Naive thymus-derived CD4-positive, alpha-beta T cell (primary cell): ENCODE measurements around the gene ZSCAN31. TPM values are rescaled to one million over a fixed set of nuclear protein-coding genes. Genes with fewer than 3 reads are reported as not detected.

ENCODE experiments used
- ATAC-seq: fragments of 150-1000 bp; cut with Tn5 transposase; 2 replicates; pipeline ENCODE4 v1.10.0; 2021; ENCODE audit warnings: mild to moderate bottlenecking, moderate library complexity
- CTCF ChIA-PET: fragments of 350-600 bp; sonication (Branson Sonifier 250); formaldehyde crosslinking; loops from one replicate; lab custom pipeline; 2021; ENCODE audit warnings: antibody characterized with exemption; lab: Charles Lee
- POLR2A ChIA-PET: fragments of 350-600 bp; sonication (Branson Sonifier 250); formaldehyde crosslinking; loops from one replicate; lab custom pipeline; 2021; ENCODE audit warnings: antibody characterized with exemption, inconsistent platforms; lab: Charles Lee
- DNase-seq, 9 donors: peaks; one replicate each; pipeline versions ENCODE4 v3.0.0 to v3.0.0-alpha.2; 2020 to 2022; ENCODE audit warnings: mixed read lengths in 1 of 9
- H3K27ac ChIP-seq: one replicate; pipeline ENCODE4 v1.7.0; 2013; ENCODE audit warnings: mild to moderate bottlenecking, low read depth, low read length, moderate library complexity
- H3K27me3 ChIP-seq, 2 donors: one replicate each; pipeline ENCODE4 v1.7.0; 2013; ENCODE audit warnings: low read length in 2 of 2, mild to moderate bottlenecking in 2 of 2, moderate library complexity in 2 of 2; ENCODE audit not compliant: control insufficient read depth in 2 of 2, insufficient read depth in 2 of 2
- H3K36me3 ChIP-seq, 3 experiments: 1 replicate in 2 of 3; 2 replicates in 1 of 3; pipeline ENCODE4 v1.7.0; 2013; ENCODE audit warnings: low read length in 3 of 3, mild to moderate bottlenecking in 3 of 3, moderate library complexity in 1 of 3; ENCODE audit not compliant: insufficient read depth in 3 of 3, control insufficient read depth in 2 of 3
- H3K4me1 ChIP-seq, 2 donors: one replicate each; pipeline ENCODE4 v1.7.0; 2013; ENCODE audit warnings: low read length in 2 of 2, mild to moderate bottlenecking in 2 of 2, moderate library complexity in 1 of 2; ENCODE audit not compliant: control insufficient read depth in 2 of 2, insufficient read depth in 2 of 2
- H3K4me3 ChIP-seq: 2 replicates; pipeline ENCODE4 v1.7.0; 2013; ENCODE audit warnings: mild to moderate bottlenecking, low read length
- H3K9me3 ChIP-seq, 3 experiments: 1 replicate in 2 of 3; 2 replicates in 1 of 3; pipeline ENCODE4 v1.7.0; 2013; ENCODE audit warnings: low read length in 3 of 3; ENCODE audit not compliant: control insufficient read depth in 2 of 3
- H3K27ac Mint-ChIP-seq, 9 donors: one replicate each; pipeline ENCODE4 v1.8.0; 2020 to 2022; ENCODE audit warnings: mixed read lengths in 9 of 9, mild to moderate bottlenecking in 8 of 9, moderate library complexity in 5 of 9, inconsistent platforms in 2 of 9
- H3K27me3 Mint-ChIP-seq, 5 donors: one replicate each; pipeline ENCODE4 v1.8.0; 2021 to 2022; ENCODE audit warnings: mixed read lengths in 5 of 5, mild to moderate bottlenecking in 1 of 5
- H3K36me3 Mint-ChIP-seq, 5 donors: one replicate each; pipeline ENCODE4 v1.8.0; 2020 to 2022; ENCODE audit warnings: mixed read lengths in 5 of 5, mild to moderate bottlenecking in 3 of 5, inconsistent platforms in 1 of 5
- H3K4me1 Mint-ChIP-seq, 7 donors: one replicate each; pipeline ENCODE4 v1.8.0; 2020 to 2022; ENCODE audit warnings: mixed read lengths in 7 of 7, mild to moderate bottlenecking in 3 of 7, inconsistent platforms in 1 of 7
- H3K4me3 Mint-ChIP-seq, 10 donors: one replicate each; pipeline ENCODE4 v1.8.0; 2020 to 2022; ENCODE audit warnings: mild to moderate bottlenecking in 10 of 10, mixed read lengths in 10 of 10, moderate library complexity in 6 of 10, inconsistent platforms in 2 of 10
- H3K9me3 Mint-ChIP-seq, 11 donors: one replicate each; pipeline ENCODE4 v1.8.0; 2020 to 2022; ENCODE audit warnings: mixed read lengths in 11 of 11, mild to moderate bottlenecking in 4 of 11, inconsistent platforms in 1 of 11, moderate library complexity in 1 of 11
- intact Hi-C, 2 donors: fragments of 100-400 bp; cut with micrococcal nuclease; formaldehyde crosslinking; loops; one replicate each; pipeline ENCODE4 v1.15.1; 2023
- polyA plus RNA-seq, 2 donors: library from polyadenylated mRNA; unstranded; fragments of 300-500 nt; fragmentation: Illumina TruSeq; gene quantifications; one replicate each; pipeline ENCODE4 v1.2.3, GENCODE V29; 2021
- total RNA-seq, 6 experiments: library from RNA in 5 of 6; stranded (reverse) in 5 of 6; gene quantifications; 1 replicate in 5 of 6; 2 replicates in 1 of 6; pipeline ENCODE4 v1.2.3 and lab custom pipeline; 2021 to 2026

ZSCAN31 gene
- total and polyA plus RNA-seq, 7 experiments from 2014 or later: 0.56 to 2.4 (median 1.2) TPM

GRCh38 chr6:28355743-28356665, 20.1 kb upstream of the ZSCAN31 start:
- Mint-ChIP-seq H3K9me3 (no peaks in the 10 kb centered on the region), H3K4me1 (peaks cover 16 to 38% (median 34%) of the 10 kb centered on the region in 7 donors), H3K36me3 (peaks cover 0 to 14% (median 0%) of the 10 kb centered on the region in 5 donors), H3K27me3 (no peaks in the 10 kb centered on the region), H3K4me3 (peak overlapping the region; percentile 78 to 96 (median 92)), H3K27ac (peak overlapping the region; percentile 21 to 89 (median 62))
- CTCF ChIA-PET: interaction anchor here (0.6 to 2.3 kb wide), 18 partner anchors 14 to 451 kb away, joined by 3 to 10 read pairs (median 4); partner anchors contain the start of genes ZKSCAN4 and ZSCAN26
- Histone ChIP-seq H3K9me3 (no peaks in the 10 kb centered on the region), H3K4me1 (peaks cover 0 to 7% of the 10 kb centered on the region in 2 donors), H3K27ac (no peak overlapping the region), H3K27me3 (no peaks in the 10 kb centered on the region), H3K36me3 (no peaks in the 10 kb centered on the region), H3K4me3 (peak overlapping the region; percentile 69)
- DNase-seq (peak; percentile 26 to 69 (median 54)), ATAC-seq (peak; percentile 92)
- intact Hi-C loops: loop anchor here (1.0 to 10.0 kb wide), 14 partner anchors 104 to 1194 kb away; partner anchors contain the start of genes ZKSCAN4 (in 1 of the 2), ZKSCAN8 (in 1 of the 2) and ZNF165 (in 1 of the 2)
- POLR2A ChIA-PET: interaction anchor here (0.8 to 1.9 kb wide), 9 partner anchors 16 to 859 kb away, joined by 3 to 7 read pairs (median 3); partner anchors contain the start of genes ZKSCAN8 and ZSCAN26

DNA sequence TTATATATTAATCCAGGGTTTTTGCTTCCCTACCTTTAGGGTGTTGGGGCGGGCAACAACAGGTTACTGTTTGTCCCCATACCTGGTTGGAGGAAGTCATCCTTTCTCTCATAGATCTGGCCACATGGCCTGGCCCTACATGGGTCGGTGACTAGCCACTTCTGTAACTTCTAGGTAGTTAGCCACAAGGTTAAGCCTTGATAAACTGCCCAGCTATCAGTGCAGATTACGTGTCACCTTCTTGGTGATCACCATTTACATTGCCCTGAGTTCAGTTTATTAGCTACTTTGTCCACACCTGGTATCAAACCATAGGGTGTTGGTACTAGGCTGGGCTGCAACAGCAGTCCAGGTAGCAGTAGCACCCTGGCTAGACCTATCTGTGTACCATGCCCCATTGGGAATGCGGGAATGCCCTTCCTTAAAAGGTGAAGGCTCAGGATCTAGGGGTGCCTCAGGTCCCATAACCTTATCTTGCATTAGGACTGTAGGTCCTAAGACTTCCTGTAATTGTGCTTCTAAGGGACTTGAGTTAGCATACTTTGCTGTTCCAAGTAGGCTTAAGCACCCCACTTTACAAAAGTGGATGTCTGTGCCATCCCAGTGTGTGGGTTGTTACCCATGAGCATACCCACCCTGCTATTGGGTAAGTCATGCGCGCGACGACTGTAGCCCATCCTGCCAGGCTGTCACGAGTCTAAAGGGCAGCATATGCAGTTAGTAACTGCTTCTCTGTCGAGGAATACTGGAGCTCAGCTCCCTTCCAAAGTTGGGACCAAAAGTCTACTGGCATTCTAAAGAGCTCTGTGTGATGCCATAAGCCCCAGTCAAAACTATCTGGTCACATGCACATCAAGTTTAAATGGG, 19.0 kb upstream of the ZSCAN31 start:
- H3K4me3 ChIP-seq: no peak overlapping the region
- H3K36me3 ChIP-seq: no peaks in the 10 kb centered on the region
- peak overlapping the region in 9 of 10 donors; percentile 78 to 96 (median 93) for H3K4me3 Mint-ChIP-seq
- no peak for ATAC-seq
- intact Hi-C loops: loop anchor here (5.0 to 10.0 kb wide), 3 partner anchors 538 to 1170 kb away; a partner anchor contains a TSS
- peaks cover 0 to 14% of the 10 kb centered on the region in 2 donors for H3K4me1 ChIP-seq
- H3K27me3 ChIP-seq: no peaks in the 10 kb centered on the region
- peaks cover 0 to 14% (median 0%) of the 10 kb centered on the region in 5 donors for H3K36me3 Mint-ChIP-seq
- H3K27me3 Mint-ChIP-seq: no peaks in the 10 kb centered on the region
- ChIA-PET CTCF (interaction anchor here (0.6 to 2.3 kb wide), 9 partner anchors 13 to 1253 kb away, joined by 3 to 10 read pairs (median 6); partner anchors contain the start of genes ZKSCAN4 and ZSCAN26), POLR2A (interaction anchor here (1.2 to 1.5 kb wide), 3 partner anchors 217 to 483 kb away, joined by 3 read pairs; a partner anchor contains a TSS)
- H3K9me3 Mint-ChIP-seq: no peaks in the 10 kb centered on the region
- no peaks in the 10 kb centered on the region for H3K9me3 ChIP-seq
- peaks cover 24 to 47% (median 44%) of the 10 kb centered on the region in 7 donors for H3K4me1 Mint-ChIP-seq
- H3K27ac ChIP-seq: no peak overlapping the region
- DNase-seq: no peak
- peak overlapping the region in 4 of 9 donors; percentile 21 to 70 (median 55) for H3K27ac Mint-ChIP-seq

DNA sequence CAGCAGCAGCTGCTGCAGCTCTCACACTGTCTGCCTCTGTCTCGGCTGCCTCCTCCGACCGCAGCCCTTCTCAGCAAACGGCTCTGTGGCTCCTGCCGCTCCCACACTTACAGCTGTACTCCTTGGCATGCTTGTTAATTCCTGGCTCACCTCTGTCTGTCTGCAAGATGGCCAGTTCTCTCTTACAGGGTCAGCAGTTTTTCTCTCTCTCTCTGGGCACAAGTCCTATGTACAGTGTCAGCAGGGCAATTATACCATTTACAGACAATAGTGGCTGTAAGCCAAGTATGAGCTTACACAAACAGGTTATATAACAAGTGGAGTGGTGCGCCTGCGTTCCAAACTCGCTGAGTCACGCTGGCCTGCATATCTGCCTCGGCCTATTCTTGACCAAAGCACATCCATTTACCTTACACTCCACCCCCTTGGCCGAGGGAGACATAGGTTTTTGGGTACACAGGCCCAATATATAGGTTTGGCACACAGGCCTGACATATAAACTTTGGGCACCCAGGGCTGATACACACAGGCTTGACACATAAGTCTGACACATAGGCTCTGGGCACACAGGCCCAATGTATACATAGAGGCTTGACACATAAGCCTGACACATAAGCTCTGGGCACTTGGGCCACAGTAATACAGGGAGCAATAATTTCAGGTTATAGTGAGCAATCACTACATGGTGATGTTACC, 18.2 kb upstream of the ZSCAN31 start:
- Histone ChIP-seq H3K9me3 (no peaks in the 10 kb centered on the region), H3K27me3 (no peaks in the 10 kb centered on the region), H3K4me1 (peaks cover 0 to 14% of the 10 kb centered on the region in 2 donors), H3K27ac (no peak overlapping the region), H3K4me3 (no peak overlapping the region), H3K36me3 (no peaks in the 10 kb centered on the region)
- intact Hi-C loops: loop anchor here (10.0 kb wide), 2 partner anchors 539 to 1169 kb away; a partner anchor contains a TSS
- ATAC-seq (no peak), DNase-seq (no peak)
- H3K4me3 Mint-ChIP-seq: peak overlapping the region in 1 of 10 donors; percentile 33
- H3K9me3 Mint-ChIP-seq: no peaks in the 10 kb centered on the region
- H3K27me3 Mint-ChIP-seq: peaks cover 0 to 5% (median 0%) of the 10 kb centered on the region in 5 donors
- H3K4me1 Mint-ChIP-seq: peaks cover 30 to 52% (median 50%) of the 10 kb centered on the region in 7 donors
- ChIA-PET CTCF (interaction anchor here (0.6 to 2.3 kb wide), 2 partner anchors 19 to 1252 kb away, joined by 3 to 6 read pairs; no protein-coding TSS in a partner anchor), POLR2A (no interaction called here)
- peaks cover 0 to 13% (median 0%) of the 10 kb centered on the region in 5 donors for H3K36me3 Mint-ChIP-seq
- peak overlapping the region in 2 of 9 donors; percentile 34 to 83 for H3K27ac Mint-ChIP-seq

DNA sequence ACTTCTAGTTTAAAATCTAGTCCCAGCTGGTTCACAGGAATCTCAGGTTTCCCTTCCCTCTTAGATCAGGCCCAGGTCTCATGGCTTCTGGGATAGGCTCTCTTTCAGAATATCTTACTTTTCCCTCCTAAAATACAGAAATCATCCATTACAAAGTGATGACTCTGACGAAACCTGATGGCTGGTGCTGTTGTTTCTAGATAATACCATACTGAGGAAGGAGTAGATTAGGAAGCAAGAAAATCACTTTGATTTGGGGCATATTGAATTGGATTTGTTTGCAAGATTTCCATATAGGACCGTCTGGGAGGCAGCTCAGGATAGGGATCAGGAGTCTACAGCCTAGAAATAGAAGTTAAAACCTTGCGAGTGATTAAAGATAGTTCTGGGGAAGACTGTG, 17.4 kb upstream of the ZSCAN31 start:
- Histone ChIP-seq H3K27me3 (no peaks in the 10 kb centered on the region), H3K27ac (no peak overlapping the region), H3K4me1 (peaks cover 0 to 14% of the 10 kb centered on the region in 2 donors), H3K9me3 (no peaks in the 10 kb centered on the region), H3K4me3 (no peak overlapping the region), H3K36me3 (no peaks in the 10 kb centered on the region)
- H3K27me3 Mint-ChIP-seq: peaks cover 0 to 5% (median 0%) of the 10 kb centered on the region in 5 donors
- DNase-seq (no peak), ATAC-seq (no peak)
- peaks cover 0 to 13% (median 0%) of the 10 kb centered on the region in 5 donors for H3K36me3 Mint-ChIP-seq
- H3K4me1 Mint-ChIP-seq: peaks cover 30 to 52% (median 50%) of the 10 kb centered on the region in 7 donors
- H3K27ac Mint-ChIP-seq: peak overlapping the region in 4 of 9 donors; percentile 1 to 63 (median 11)
- POLR2A ChIA-PET: no interaction called here
- CTCF ChIA-PET: interaction anchor here (0.7 to 1.1 kb wide), 2 partner anchors 23 to 245 kb away, joined by 3 to 4 read pairs; no protein-coding TSS in a partner anchor
- H3K9me3 Mint-ChIP-seq: no peaks in the 10 kb centered on the region
- intact Hi-C loops: loop anchor here (10.0 kb wide), 2 partner anchors 539 to 1169 kb away; a partner anchor contains a TSS
- H3K4me3 Mint-ChIP-seq: peak overlapping the region in 1 of 10 donors; percentile 39

GRCh38 chr6:28351493-28351925, 15.6 kb upstream of the ZSCAN31 start:
- Mint-ChIP-seq H3K36me3 (peaks cover 0 to 16% (median 0%) of the 10 kb centered on the region in 5 donors), H3K27me3 (peaks cover 9 to 18% (median 12%) of the 10 kb centered on the region in 5 donors), H3K9me3 (no peaks in the 10 kb centered on the region), H3K27ac (peak overlapping the region in 6 of 9 donors; percentile 17 to 93 (median 37)), H3K4me3 (peak overlapping the region in 9 of 10 donors; percentile 57 to 100 (median 97)), H3K4me1 (peaks cover 30 to 52% (median 46%) of the 10 kb centered on the region in 7 donors)
- Histone ChIP-seq H3K36me3 (no peaks in the 10 kb centered on the region), H3K4me3 (no peak overlapping the region), H3K9me3 (no peaks in the 10 kb centered on the region), H3K4me1 (peaks cover 0 to 14% of the 10 kb centered on the region in 2 donors), H3K27ac (no peak overlapping the region), H3K27me3 (no peaks in the 10 kb centered on the region)
- ChIA-PET CTCF (interaction anchor here (1.1 kb wide), 1 partner anchor 84 kb away, joined by 3 read pairs; the partner anchor contains the start of gene ZSCAN26), POLR2A (interaction anchor here (0.8 to 2.2 kb wide), 2 partner anchors 84 to 208 kb away, joined by 3 to 13 read pairs; partner anchors contain the start of gene ZSCAN26)
- DNase-seq: no peak
- ATAC-seq: no peak
- intact Hi-C loops: loop anchor here (1.0 to 10.0 kb wide), 3 partner anchors 138 to 1167 kb away; a partner anchor contains a TSS
